OCI-LY1 (cell line): ENCODE measurements around the gene AMPH.

Experiments
- H2AFZ ChIP-seq: fragments of 200-600 bp; sonication (generic), shearing (Covaris generic); 2 replicates; pipeline ENCODE4 v1.6.0; 2014; ENCODE audit warnings: antibody characterized with exemption, mild to moderate bottlenecking, low read length
- H3F3A ChIP-seq: fragments of 200-600 bp; sonication (generic), shearing (Covaris generic); 2 replicates; pipeline ENCODE4 v1.6.0; 2014; ENCODE audit warnings: mild to moderate bottlenecking, antibody characterized with exemption, low read length, moderate library complexity; ENCODE audit not compliant: insufficient read depth
- H3K27ac ChIP-seq: fragments of 200-600 bp; sonication (generic); 2 replicates; pipeline ENCODE4 v1.5.1; 2014; ENCODE audit warnings: low read length, mixed run types, mild to moderate bottlenecking, low read depth; ENCODE audit not compliant: poor library complexity, severe bottlenecking
- H3K27me3 ChIP-seq: fragments of 200-600 bp; sonication (generic); 2 replicates; pipeline ENCODE4 v1.6.0; 2014; ENCODE audit warnings: antibody characterized with exemption, mild to moderate bottlenecking, low read length, moderate library complexity; ENCODE audit not compliant: insufficient read depth
- H3K36me3 ChIP-seq: fragments of 200-600 bp; sonication (generic); 2 replicates; pipeline ENCODE4 v1.6.1; 2014; ENCODE audit warnings: mild to moderate bottlenecking, antibody characterized with exemption, low read length, moderate library complexity, mixed read lengths; ENCODE audit not compliant: insufficient read depth
- H3K4me1 ChIP-seq: fragments of 200-600 bp; sonication (generic); 2 replicates; pipeline ENCODE4 v1.5.1; 2014; ENCODE audit warnings: mild to moderate bottlenecking, low read length, moderate library complexity; ENCODE audit not compliant: insufficient read depth, severe bottlenecking
- H3K4me2 ChIP-seq: fragments of 200-600 bp; sonication (generic), shearing (Covaris generic); 2 replicates; pipeline ENCODE4 v1.6.1; 2014; ENCODE audit warnings: low read length
- H3K4me3 ChIP-seq: fragments of 200-600 bp; sonication (generic); 2 replicates; pipeline ENCODE4 v1.5.1; 2014; ENCODE audit warnings: low read length, low read depth, mild to moderate bottlenecking, mixed read lengths; ENCODE audit not compliant: poor library complexity, severe bottlenecking
- H3K79me2 ChIP-seq: fragments of 200-600 bp; shearing (Covaris generic); 2 replicates; pipeline ENCODE4 v1.6.1; 2016; ENCODE audit warnings: mixed run types, low read length, mixed read lengths; ENCODE audit not compliant: insufficient read depth
- H3K9ac ChIP-seq: fragments of 200-600 bp; sonication (generic), shearing (Covaris generic); 2 replicates; pipeline ENCODE4 v1.6.1; 2014; ENCODE audit warnings: mild to moderate bottlenecking, low read length, mixed read lengths
- H3K9me2 ChIP-seq: fragments of 200-600 bp; sonication (generic), shearing (Covaris generic); 2 replicates; pipeline ENCODE4 v1.6.1; 2014; ENCODE audit warnings: low read depth, mild to moderate bottlenecking, low read length, mixed read lengths
- H3K9me3 ChIP-seq: fragments of 200-600 bp; shearing (Covaris generic); 2 replicates; pipeline ENCODE4 v1.6.1; 2014; ENCODE audit warnings: low read length, mixed read lengths
- H4K20me1 ChIP-seq: fragments of 200-600 bp; sonication (generic), shearing (Covaris generic); 2 replicates; pipeline ENCODE4 v1.6.0; 2016; ENCODE audit warnings: mild to moderate bottlenecking, low read length; ENCODE audit not compliant: insufficient read depth
- CTCF ChIP-seq: fragments of 200-600 bp; sonication (generic), shearing (Covaris generic); IDR thresholded peaks from 2 replicates; pipeline ENCODE4 v1.5.1; 2017; ENCODE audit warnings: mild to moderate bottlenecking, antibody characterized with exemption, low read length, moderate library complexity, mixed read lengths
- EZH2 ChIP-seq: fragments of 200-600 bp; sonication (generic), shearing (Covaris generic); IDR thresholded peaks from 2 replicates; pipeline ENCODE4 v1.8.0; 2017; ENCODE audit warnings: borderline replicate concordance, mixed run types, mild to moderate bottlenecking, antibody characterized with exemption, low read length, moderate library complexity, mixed read lengths

The AMPH gene

GRCh38 chr7:38452681-38453108, 178.5 kb downstream of the AMPH start:
- Histone ChIP-seq H3K27me3 (no peaks in the 10 kb centered on the region), H3F3A (no peaks in the 10 kb centered on the region), H3K9me3 (no peaks in the 10 kb centered on the region), H3K79me2 (no peaks in the 10 kb centered on the region), H3K4me2 (no peak overlapping the region), H3K4me3 (no peak overlapping the region), H3K9ac (no peak overlapping the region), H3K27ac (no peak overlapping the region), H2AFZ (no peak overlapping the region), H4K20me1 (no peaks in the 10 kb centered on the region), H3K36me3 (no peaks in the 10 kb centered on the region), H3K9me2 (no peaks in the 10 kb centered on the region), H3K4me1 (no peaks in the 10 kb centered on the region)
- TF ChIP-seq CTCF (no peak), EZH2 (no peak)

GRCh38 chr7:38451840-38452239, 179.3 kb downstream of the AMPH start:
- Histone ChIP-seq H3K4me1 (no peaks in the 10 kb centered on the region), H3K36me3 (no peaks in the 10 kb centered on the region), H3K9me2 (no peaks in the 10 kb centered on the region), H4K20me1 (no peaks in the 10 kb centered on the region), H3K27me3 (no peaks in the 10 kb centered on the region), H3K4me2 (no peak overlapping the region), H3K9ac (no peak overlapping the region), H2AFZ (no peak overlapping the region), H3K9me3 (no peaks in the 10 kb centered on the region), H3K27ac (no peak overlapping the region), H3F3A (no peaks in the 10 kb centered on the region), H3K79me2 (no peaks in the 10 kb centered on the region), H3K4me3 (no peak overlapping the region)
- no peak for TF ChIP-seq CTCF
- no peak for TF ChIP-seq EZH2

- Histone ChIP-seq H3K4me3 (no peak overlapping the region), H3K9ac (no peak overlapping the region), H3K27me3 (no peaks in the 10 kb centered on the region), H3K36me3 (no peaks in the 10 kb centered on the region), H3K27ac (no peak overlapping the region), H3F3A (no peaks in the 10 kb centered on the region), H3K9me3 (no peaks in the 10 kb centered on the region), H3K79me2 (no peaks in the 10 kb centered on the region), H4K20me1 (no peaks in the 10 kb centered on the region), H3K4me1 (no peaks in the 10 kb centered on the region), H3K9me2 (no peaks in the 10 kb centered on the region), H3K4me2 (no peak overlapping the region), H2AFZ (no peak overlapping the region)
- TF ChIP-seq EZH2 (no peak), CTCF (no peak)
These were observed 182.5 kb downstream of the AMPH start for GRCh38 chr7:38448584-38449234.
